ENCODE results near the gene TP63.

GRCh38 chr3:189637750-189638149 is 6.6 kb downstream of the TP63 start:
- no peak for TF ChIP-seq CTCF (IDR thresholded peaks at IDR 0.05)
- no peak for TF ChIP-seq POLR2A (IDR thresholded peaks at IDR 0.05)
- TF ChIP-seq POLR2AphosphoS5 (IDR thresholded peaks at IDR 0.05), result no peak
- TF ChIP-seq EP300 (IDR thresholded peaks at IDR 0.05), result no peak
